ENCODE data around the gene RAE1. TPM values are rescaled to one million over a fixed set of nuclear protein-coding genes. Genes with fewer than 3 reads are reported as not detected.

The RAE1 gene
- total and polyA plus RNA-seq, 2 of the 8 experiments (the other 6 are each of a cell fraction or from before 2014, with no cell fraction given): 35.9 to 44.9 TPM

DNA sequence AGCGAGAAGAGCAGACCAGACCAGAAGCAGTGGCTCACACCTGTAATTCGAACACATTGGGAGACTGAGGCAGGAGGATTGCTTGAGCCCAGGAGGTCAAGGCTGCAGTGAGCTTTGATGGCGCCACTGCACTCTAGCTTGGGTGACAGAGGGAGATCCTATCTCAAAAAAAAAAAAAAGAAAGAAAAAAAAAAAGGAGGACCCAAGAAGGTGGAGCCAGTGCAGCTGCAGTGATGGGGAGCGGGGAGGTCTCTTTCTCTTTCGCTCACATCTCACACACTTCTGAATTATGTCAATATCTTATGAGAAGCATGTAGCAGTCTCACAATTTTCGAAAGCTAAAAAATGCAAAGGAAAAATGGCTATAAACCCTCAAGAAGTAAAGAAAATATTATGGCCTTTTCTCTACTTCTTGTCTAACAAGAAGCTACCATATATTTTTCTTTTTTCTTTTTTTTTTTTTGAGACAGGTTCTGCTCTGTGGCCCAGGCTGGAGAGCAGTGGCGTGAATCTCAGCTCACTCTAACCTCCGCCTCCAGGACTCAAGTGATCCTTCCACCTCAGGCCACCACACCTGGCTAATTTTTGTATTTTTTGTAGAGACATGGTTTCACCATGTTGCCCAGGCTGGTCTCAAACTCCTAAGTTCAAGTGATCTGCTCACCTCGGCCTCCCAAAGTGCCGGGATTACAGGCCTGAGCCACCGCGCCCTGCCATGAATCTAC is 25.3 kb upstream of the RAE1 start:
- no peak overlapping the region for H3K56ac ChIP-seq (replicated peaks; ENCODE audit: insufficient read length, low read depth, low read length)
- no peak overlapping the region for H2AK5ac ChIP-seq (ENCODE audit: low read depth, low read length)
- FAIRE-seq (no peak), DNase-seq (ENCODE audit: low read depth in 1 of 2, low spot score in 2 of 2) (peak in 1 of 2 experiments; percentile 37)
- H3K4me2 ChIP-seq (ENCODE audit: insufficient read depth in 1 of 2, low read depth in 2 of 2, low read length in 2 of 2): no peak overlapping the region
- no peak overlapping the region for H2BK5ac ChIP-seq (ENCODE audit: low read depth, low read length)
- H4K20me1 ChIP-seq (replicated peaks in 1 of 2; ENCODE audit: control insufficient read depth in 1 of 2, insufficient read depth in 2 of 2, low read length in 2 of 2): no peaks in the 10 kb centered on the region
- H3K79me1 ChIP-seq (ENCODE audit: low read depth, low read length): no peaks in the 10 kb centered on the region
- H2BK12ac ChIP-seq (ENCODE audit: low read depth, low read length): no peak overlapping the region
- H4K8ac ChIP-seq (ENCODE audit: extremely low read depth, insufficient read depth, low read length): no peak overlapping the region
- H3K9ac ChIP-seq (replicated peaks in 1 of 4; ENCODE audit: extremely low read depth in 1 of 4, low read depth in 3 of 4, low read length in 3 of 4): no peak overlapping the region
- H4K5ac ChIP-seq (ENCODE audit: insufficient read length, low read depth, low read length): no peak overlapping the region
- peaks cover 0 to 5% (median 0%) of the 10 kb centered on the region in 4 experiments; a peak in 3 of 7 replicates for H3K27me3 ChIP-seq (replicated peaks in 1 of 4; ENCODE audit: control insufficient read depth in 3 of 4, extremely low read depth in 1 of 4, insufficient read depth in 3 of 4, low read length in 3 of 4)
- CTCF ChIA-PET (ENCODE audit: partially characterized antibody): interaction anchor here (0.5 to 12.8 kb wide), 11 partner anchors 8 to 234 kb away, joined by 3 to 150 read pairs (median 3); no protein-coding TSS in a partner anchor
- H2BK120ac ChIP-seq (replicated peaks; ENCODE audit: low read depth, low read length): no peak overlapping the region
- TF ChIP-seq, protein P1, sequence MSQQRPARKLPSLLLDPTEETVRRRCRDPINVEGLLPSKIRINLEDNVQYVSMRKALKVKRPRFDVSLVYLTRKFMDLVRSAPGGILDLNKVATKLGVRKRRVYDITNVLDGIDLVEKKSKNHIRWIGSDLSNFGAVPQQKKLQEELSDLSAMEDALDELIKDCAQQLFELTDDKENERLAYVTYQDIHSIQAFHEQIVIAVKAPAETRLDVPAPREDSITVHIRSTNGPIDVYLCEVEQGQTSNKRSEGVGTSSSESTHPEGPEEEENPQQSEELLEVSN (IDR thresholded peaks at IDR 0.05): no peak
- TF ChIP-seq BACH1 (IDR thresholded peaks at IDR 0.05; ENCODE audit: low read length) (no peak), CEBPB (IDR thresholded peaks at IDR 0.05; ENCODE audit: low read depth, low read length) (no peak), SIRT6 (IDR thresholded peaks at IDR 0.05; ENCODE audit: low read length) (no peak), CBX8 (IDR thresholded peaks at IDR 0.05; ENCODE audit: borderline replicate concordance, low read depth, low read length) (no peak), ZNF274 (IDR thresholded peaks at IDR 0.05; ENCODE audit: borderline replicate concordance, extremely low read depth, low read length) (no peak), BCL11A (IDR thresholded peaks at IDR 0.05; ENCODE audit: low read depth in 2 of 2, low read length in 2 of 2) (no peak)
- H2AFZ ChIP-seq (ENCODE audit: low read length): no peak overlapping the region
- peaks cover 0 to 11% (median 3%) of the 10 kb centered on the region in 4 experiments; a peak in 3 of 7 replicates for H3K4me1 ChIP-seq (replicated peaks in 1 of 4; ENCODE audit: control insufficient read depth in 3 of 4, insufficient read depth in 4 of 4, low read length in 3 of 4)
- H3K36me3 ChIP-seq (ENCODE audit: control insufficient read depth in 2 of 4, insufficient read depth in 4 of 4, low read length in 3 of 4): no peaks in the 10 kb centered on the region
- no peaks in the 10 kb centered on the region for H3K23me2 ChIP-seq (ENCODE audit: low read depth, low read length)
- no peak overlapping the region for H2BK15ac ChIP-seq (ENCODE audit: low read length)
- H4K91ac ChIP-seq (replicated peaks; ENCODE audit: insufficient read length, low read length): no peak overlapping the region
- H3K27ac ChIP-seq (ENCODE audit: low read depth, low read length): no peak overlapping the region
- no peak overlapping the region for H3K14ac ChIP-seq (ENCODE audit: insufficient read length)
- no peak overlapping the region for H3K4ac ChIP-seq (replicated peaks; ENCODE audit: insufficient read length, low read depth, low read length)
- H3K79me2 ChIP-seq (ENCODE audit: control insufficient read depth in 1 of 2, insufficient read depth in 2 of 2, low read length in 2 of 2): no peaks in the 10 kb centered on the region
- POLR2A ChIA-PET (ENCODE audit: partially characterized antibody): interaction anchor here (1.2 kb wide), 1 partner anchor 114 kb away, joined by 3 read pairs; no protein-coding TSS in a partner anchor
- no peak overlapping the region for H3K23ac ChIP-seq (ENCODE audit: insufficient read length)
- H3K18ac ChIP-seq (ENCODE audit: extremely low read depth, low read length): no peak overlapping the region
- H2BK20ac ChIP-seq (ENCODE audit: low read length): no peak overlapping the region
- no peak overlapping the region for H3K4me3 ChIP-seq (ENCODE audit: extremely low read depth in 1 of 4, insufficient read depth in 2 of 4, low read depth in 3 of 4, low read length in 4 of 4)
- no peaks in the 10 kb centered on the region for H3K9me3 ChIP-seq (ENCODE audit: insufficient read depth in 2 of 2, low read depth in 1 of 2, low read length in 1 of 2)
- 90% methylated on average over 12 of the region's 12 CpGs; no CpG with 5 or more reads in 1 of the 2 experiments for WGBS, 2 experiments (ENCODE audit: extremely low coverage in 1 of 2, insufficient coverage in 1 of 2, insufficient read length in 1 of 2, insufficient replicate concordance in 2 of 2, low coverage in 1 of 2, low lambda C conversion rate in 2 of 2, missing lambda C conversion rate in 1 of 2)

Measured in H1 (cell line).